NT2/D1 (cell line): Measurements from ENCODE around the gene TCF23.

Experiments
- DNase-seq: peaks from one replicate; pipeline ENCODE4 v3.0.0-alpha.2; 2011; ENCODE audit warnings: low read depth, low spot score
- H3K27me3 ChIP-seq: 2 replicates; pipeline ENCODE4 v1.6.0; 2011; ENCODE audit warnings: mild to moderate bottlenecking; ENCODE audit not compliant: insufficient read length, insufficient read depth
- H3K36me3 ChIP-seq: 2 replicates; pipeline ENCODE4 v1.6.1; 2011; ENCODE audit warnings: mild to moderate bottlenecking, low read length, mixed read lengths; ENCODE audit not compliant: insufficient read depth, insufficient read length
- H3K4me1 ChIP-seq: 2 replicates; pipeline ENCODE4 v1.5.1; 2011; ENCODE audit not compliant: insufficient read depth, insufficient read length
- H3K4me3 ChIP-seq: 2 replicates; pipeline ENCODE4 v1.5.1; 2011; ENCODE audit warnings: low read depth; ENCODE audit not compliant: insufficient read length
- H3K9ac ChIP-seq: 2 replicates; pipeline ENCODE4 v1.6.0; 2011; ENCODE audit warnings: low read depth; ENCODE audit not compliant: insufficient read length
- H3K9me3 ChIP-seq: 2 replicates; pipeline ENCODE4 v1.5.1; 2011; ENCODE audit warnings: mild to moderate bottlenecking, low read length; ENCODE audit not compliant: insufficient read depth
- SUZ12 ChIP-seq: IDR thresholded peaks from 2 replicates; pipeline ENCODE4 v1.6.1; 2011; ENCODE audit not compliant: insufficient read length, insufficient read depth; ENCODE audit errors: extremely low read depth
- YY1 ChIP-seq: IDR thresholded peaks from 2 replicates; pipeline ENCODE4 v1.6.1; 2011; ENCODE audit not compliant: insufficient read length, insufficient read depth
- ZNF274 ChIP-seq: IDR thresholded peaks from 2 replicates; pipeline ENCODE4 v1.6.1; 2011; ENCODE audit warnings: mild to moderate bottlenecking, low read depth, low read length

TCF23 gene

DNA sequence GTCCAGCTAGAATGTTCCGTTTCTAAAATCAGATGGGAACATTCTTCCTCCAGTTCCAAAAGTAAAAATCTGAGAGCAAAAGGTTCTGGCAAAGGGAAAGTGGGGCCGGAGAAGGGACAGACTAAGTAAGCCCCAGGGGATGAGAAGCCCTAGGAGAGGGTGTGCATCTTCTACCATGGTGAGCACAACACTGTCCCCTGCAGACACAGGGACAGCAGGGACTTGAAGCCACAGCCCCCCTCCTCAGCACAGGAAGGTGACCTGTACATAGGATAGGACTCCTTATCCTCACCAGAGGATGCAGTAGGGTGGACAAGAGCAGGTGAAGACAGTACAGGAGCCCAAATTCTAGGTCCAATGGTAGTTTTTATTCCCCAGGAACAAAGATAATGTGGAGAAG lies 50.4 kb downstream of the TCF23 start:
- no peak overlapping the region for H3K4me3 ChIP-seq
- no peaks in the 10 kb centered on the region for H3K9me3 ChIP-seq
- no peaks in the 10 kb centered on the region for H3K4me1 ChIP-seq
- no peak for TF ChIP-seq YY1
- no peak for TF ChIP-seq SUZ12
- TF ChIP-seq ZNF274: no peak
- no peaks in the 10 kb centered on the region for H3K27me3 ChIP-seq
- H3K36me3 ChIP-seq: peaks cover 53% of the 10 kb centered on the region
- no peak overlapping the region for H3K9ac ChIP-seq
- no peak for DNase-seq

DNA sequence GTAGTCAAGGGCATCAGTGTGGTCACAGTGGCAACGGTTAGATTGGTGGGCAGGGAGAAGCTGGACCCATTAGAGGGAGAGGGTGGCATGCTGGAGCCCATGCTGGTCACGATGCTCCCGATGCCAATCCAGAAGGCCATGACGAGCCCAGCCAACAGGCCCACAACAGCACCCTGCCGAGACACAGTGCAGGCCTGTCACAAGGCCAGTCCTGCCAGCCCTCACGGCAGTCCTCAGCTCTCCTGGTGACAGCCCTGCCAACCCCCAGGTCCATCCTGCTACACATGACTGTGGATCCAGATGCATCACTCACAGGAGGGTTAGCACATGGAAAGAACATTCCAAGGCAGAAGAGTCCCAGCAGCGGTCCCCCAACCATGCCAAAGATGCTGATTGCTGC lies 52.9 kb downstream of the TCF23 start:
- TF ChIP-seq ZNF274 (no peak), YY1 (no peak), SUZ12 (no peak)
- H3K9me3 ChIP-seq: no peaks in the 10 kb centered on the region
- no peak for DNase-seq
- H3K9ac ChIP-seq: no peak overlapping the region
- no peaks in the 10 kb centered on the region for H3K27me3 ChIP-seq
- H3K4me1 ChIP-seq: no peaks in the 10 kb centered on the region
- no peak overlapping the region for H3K4me3 ChIP-seq
- H3K36me3 ChIP-seq: peaks cover 77% of the 10 kb centered on the region

DNA sequence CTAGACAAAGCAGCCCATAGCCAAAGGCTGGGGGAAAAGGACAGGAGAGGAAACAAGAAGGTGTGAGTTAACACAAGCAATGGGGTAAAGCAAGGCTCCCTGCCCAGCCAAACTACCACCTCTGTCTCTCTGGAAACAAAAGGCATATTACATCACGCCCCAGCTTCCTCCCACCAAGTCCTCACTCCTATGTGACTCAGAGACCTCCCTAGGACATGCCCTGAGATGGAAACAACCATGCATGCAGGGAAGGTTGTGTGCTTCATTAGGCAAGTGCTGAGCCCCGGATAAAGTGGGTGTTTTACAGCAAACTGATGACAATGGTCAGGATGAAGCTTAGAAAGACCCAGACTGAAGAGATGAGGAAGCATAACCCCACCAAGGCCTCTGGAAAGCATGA lies 54.0 kb downstream of the TCF23 start:
- no peaks in the 10 kb centered on the region for H3K4me1 ChIP-seq
- no peak overlapping the region for H3K9ac ChIP-seq
- H3K27me3 ChIP-seq: no peaks in the 10 kb centered on the region
- DNase-seq: no peak
- no peaks in the 10 kb centered on the region for H3K9me3 ChIP-seq
- TF ChIP-seq YY1: no peak
- no peak for TF ChIP-seq ZNF274
- no peak for TF ChIP-seq SUZ12
- H3K36me3 ChIP-seq: peaks cover 89% of the 10 kb centered on the region
- H3K4me3 ChIP-seq: no peak overlapping the region

DNA sequence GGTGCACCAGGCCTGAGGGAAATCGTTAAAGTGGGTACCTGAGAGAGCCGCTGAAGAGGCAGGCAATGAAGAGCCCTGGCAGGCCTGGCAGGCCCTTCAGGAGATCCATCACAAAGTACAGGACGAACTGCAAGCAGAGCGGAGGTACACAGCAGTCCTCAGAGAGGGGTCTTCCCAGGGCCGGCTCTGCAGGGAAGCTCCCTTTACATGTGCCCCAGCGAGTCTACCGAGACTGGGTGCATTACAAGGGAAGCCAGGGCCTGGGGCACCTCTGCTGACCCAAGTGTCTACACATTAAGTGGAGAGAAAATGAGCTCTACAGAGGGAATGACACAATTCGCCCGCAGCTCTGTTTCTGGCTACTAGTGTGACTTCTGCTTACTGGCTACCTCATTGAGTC lies 54.9 kb downstream of the TCF23 start:
- TF ChIP-seq YY1 (no peak), SUZ12 (no peak), ZNF274 (no peak)
- Histone ChIP-seq H3K36me3 (peaks cover 98% of the 10 kb centered on the region), H3K27me3 (no peaks in the 10 kb centered on the region), H3K4me3 (no peak overlapping the region), H3K9me3 (no peaks in the 10 kb centered on the region), H3K4me1 (no peaks in the 10 kb centered on the region), H3K9ac (no peak overlapping the region)
- DNase-seq: no peak

DNA sequence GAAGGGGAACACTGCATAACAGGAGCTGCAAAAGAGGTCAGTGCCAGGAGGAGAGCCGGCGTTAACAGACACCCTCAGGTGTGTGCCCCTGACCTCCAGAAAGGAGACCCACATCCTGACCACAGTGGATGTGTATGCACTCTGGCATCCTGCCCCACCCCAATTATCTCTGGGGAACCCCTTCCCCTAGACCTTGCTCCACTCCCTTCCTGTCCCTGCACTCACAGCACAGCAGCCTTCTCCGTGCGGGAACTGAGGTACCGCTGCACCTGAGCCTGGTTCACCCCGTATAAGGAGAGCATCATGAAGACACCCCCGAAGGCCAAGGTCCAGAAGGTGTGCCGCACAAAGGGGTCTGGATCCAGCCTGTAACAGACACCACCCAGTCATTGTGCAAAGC lies 55.8 kb downstream of the TCF23 start:
- no peak for DNase-seq
- TF ChIP-seq SUZ12 (no peak), YY1 (no peak), ZNF274 (no peak)
- Histone ChIP-seq H3K36me3 (peaks cover 98% of the 10 kb centered on the region), H3K9me3 (no peaks in the 10 kb centered on the region), H3K27me3 (no peaks in the 10 kb centered on the region), H3K4me1 (no peaks in the 10 kb centered on the region), H3K4me3 (no peak overlapping the region), H3K9ac (no peak overlapping the region)

DNA sequence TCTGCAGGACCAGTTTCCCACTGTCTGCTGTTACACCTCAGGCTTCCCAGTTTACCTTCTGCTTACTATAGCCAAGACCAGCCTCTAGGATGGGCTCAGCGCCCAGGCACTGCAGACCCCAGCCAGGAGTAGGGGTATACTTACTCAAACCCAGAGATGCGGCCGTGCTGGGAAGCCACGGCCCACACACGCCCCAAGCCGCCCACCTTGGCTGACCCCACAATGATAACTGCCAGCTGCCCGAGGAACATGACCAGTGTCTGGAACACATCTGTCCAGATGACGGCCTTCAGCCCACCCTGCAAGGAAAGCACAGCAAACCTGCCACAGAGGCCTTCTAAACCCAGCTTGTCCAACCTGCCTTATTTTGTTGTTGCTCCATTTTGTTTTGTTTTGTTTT lies 56.4 kb downstream of the TCF23 start:
- Histone ChIP-seq H3K4me3 (no peak overlapping the region), H3K36me3 (peaks cover 95% of the 10 kb centered on the region), H3K9ac (no peak overlapping the region), H3K27me3 (no peaks in the 10 kb centered on the region), H3K9me3 (no peaks in the 10 kb centered on the region), H3K4me1 (no peaks in the 10 kb centered on the region)
- TF ChIP-seq ZNF274: no peak
- no peak for TF ChIP-seq SUZ12
- TF ChIP-seq YY1: no peak
- DNase-seq: no peak

DNA sequence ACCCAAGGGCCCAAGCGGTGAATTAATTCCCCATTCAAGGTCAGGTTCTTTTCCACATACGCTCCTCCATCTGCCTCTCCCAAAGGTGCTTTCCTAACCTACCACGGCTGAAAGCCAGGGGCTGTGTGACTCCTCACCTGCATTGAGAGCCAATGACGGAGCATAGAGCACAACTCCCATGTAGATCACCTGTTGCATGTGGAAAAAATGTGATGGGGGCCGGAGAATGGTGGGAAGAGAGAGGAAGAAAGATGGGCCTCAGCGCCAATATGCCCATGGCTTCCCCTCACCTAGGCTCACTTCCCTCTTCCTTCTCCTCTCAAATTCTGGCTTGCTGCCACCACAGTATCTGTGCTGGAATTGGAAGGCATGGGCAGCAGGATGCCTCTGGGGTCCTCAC lies 57.5 kb downstream of the TCF23 start:
- H3K4me1 ChIP-seq: no peaks in the 10 kb centered on the region
- DNase-seq: no peak
- TF ChIP-seq ZNF274: no peak
- no peak for TF ChIP-seq SUZ12
- TF ChIP-seq YY1: no peak
- H3K36me3 ChIP-seq: peaks cover 86% of the 10 kb centered on the region
- H3K27me3 ChIP-seq: no peaks in the 10 kb centered on the region
- H3K4me3 ChIP-seq: no peak overlapping the region
- no peak overlapping the region for H3K9ac ChIP-seq
- no peaks in the 10 kb centered on the region for H3K9me3 ChIP-seq
